Measurements from ENCODE around the gene ERICH3.

ERICH3 gene

DNA sequence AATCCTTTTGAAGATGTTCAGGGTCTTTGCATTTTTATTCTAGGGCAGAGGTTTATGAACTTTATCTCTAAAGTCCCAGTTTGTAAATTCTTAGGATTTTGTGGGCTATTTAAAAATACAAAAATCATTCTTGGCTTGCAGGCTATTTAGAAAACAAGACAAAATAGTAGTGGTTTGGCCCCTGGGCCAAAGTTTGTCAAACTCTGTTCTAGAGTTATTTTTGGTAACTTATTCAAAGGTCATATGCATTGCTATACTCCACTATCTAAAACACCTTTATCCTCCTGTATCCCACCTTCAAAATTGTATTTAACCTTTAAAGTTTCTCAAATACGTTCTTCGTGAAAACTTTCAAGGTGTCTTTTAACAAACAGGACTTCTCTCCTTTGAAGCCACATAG, 85.7 kb downstream of the ERICH3 start:
- no peak for DNase-seq (ENCODE audit: low read depth)

DNA sequence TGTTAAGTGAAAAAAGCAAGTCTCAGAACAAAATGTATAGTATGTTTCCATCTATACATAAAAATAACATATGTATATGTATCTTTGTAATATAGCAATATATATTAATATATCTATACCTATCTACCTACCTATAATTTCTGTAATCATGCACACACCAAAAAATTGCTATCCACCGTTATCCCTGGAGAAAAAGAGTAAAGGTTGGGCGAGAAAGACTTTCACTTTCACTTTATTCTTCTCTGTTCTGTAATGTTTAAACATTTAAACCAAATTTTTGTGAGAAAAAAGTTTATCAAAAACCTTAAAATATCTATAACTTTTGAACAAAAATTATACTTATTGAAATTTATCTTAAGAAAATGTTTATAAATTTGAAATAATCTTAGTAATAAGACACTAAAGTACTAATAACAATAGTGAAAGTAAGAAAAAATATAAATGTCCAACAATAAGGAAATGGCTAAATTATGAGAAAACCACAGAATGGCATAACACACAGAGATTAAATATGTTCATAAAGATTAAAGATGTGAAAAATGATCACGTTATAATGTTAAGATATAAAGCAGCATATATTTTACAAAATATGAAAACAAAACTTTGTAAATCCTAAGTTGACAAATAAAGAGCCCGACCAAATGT, 87.2 kb downstream of the ERICH3 start:
- DNase-seq (ENCODE audit: low read depth) = no peak

GRCh38 chr1:74584185-74584584, 89.4 kb downstream of the ERICH3 start:
- DNase-seq (ENCODE audit: low read depth) = no peak

DNA sequence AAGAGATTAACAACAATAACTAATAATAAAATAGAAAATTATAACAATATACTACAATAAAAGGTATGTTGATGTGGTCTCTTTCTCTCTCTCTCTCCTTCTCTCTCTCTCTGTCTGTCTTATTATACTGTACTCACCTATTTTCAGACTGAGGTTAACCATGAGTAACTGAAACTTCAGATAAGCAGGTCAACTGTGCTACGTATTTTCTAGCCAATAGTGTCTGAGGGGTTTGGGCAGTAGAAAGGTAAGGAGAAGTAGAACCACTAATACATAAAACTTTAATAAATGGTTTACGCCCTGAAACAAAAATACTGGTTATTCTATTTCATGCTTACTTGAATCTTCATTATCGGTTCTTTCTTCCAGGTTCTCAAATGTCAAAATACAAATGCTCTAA, 90.2 kb downstream of the ERICH3 start:
- DNase-seq (ENCODE audit: low read depth) = no peak

DNA sequence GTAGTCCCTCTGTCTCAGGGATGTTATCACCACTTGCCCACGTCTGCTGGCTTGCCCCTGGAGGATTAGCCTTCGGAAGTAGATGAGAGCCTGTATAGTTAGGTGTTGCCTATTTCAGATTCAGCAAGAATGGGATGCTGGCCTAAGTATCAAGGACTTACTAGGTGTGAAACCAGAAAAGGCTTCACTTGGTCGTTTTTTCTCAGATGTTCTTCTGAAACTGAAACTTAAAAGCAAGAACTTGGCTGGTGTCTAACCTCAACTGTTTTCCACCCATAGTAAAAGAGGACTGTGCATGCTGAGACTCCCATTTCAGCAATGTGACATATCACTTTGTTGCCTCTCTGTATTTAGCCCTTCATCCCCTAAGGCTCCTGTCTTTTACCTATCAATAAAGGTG, 94.2 kb downstream of the ERICH3 start:
- no peak for DNase-seq (ENCODE audit: low read depth)

GRCh38 chr1:74578101-74578500, 95.5 kb downstream of the ERICH3 start:
- DNase-seq (ENCODE audit: low read depth) = no peak

GRCh38 chr1:74571891-74572290, 101.7 kb downstream of the ERICH3 start:
- no peak for DNase-seq (ENCODE audit: low read depth)

- DNase-seq (ENCODE audit: low read depth) = no peak
Observed at GRCh38 chr1:74571493-74571800, 102.1 kb downstream of the ERICH3 start.

DNA sequence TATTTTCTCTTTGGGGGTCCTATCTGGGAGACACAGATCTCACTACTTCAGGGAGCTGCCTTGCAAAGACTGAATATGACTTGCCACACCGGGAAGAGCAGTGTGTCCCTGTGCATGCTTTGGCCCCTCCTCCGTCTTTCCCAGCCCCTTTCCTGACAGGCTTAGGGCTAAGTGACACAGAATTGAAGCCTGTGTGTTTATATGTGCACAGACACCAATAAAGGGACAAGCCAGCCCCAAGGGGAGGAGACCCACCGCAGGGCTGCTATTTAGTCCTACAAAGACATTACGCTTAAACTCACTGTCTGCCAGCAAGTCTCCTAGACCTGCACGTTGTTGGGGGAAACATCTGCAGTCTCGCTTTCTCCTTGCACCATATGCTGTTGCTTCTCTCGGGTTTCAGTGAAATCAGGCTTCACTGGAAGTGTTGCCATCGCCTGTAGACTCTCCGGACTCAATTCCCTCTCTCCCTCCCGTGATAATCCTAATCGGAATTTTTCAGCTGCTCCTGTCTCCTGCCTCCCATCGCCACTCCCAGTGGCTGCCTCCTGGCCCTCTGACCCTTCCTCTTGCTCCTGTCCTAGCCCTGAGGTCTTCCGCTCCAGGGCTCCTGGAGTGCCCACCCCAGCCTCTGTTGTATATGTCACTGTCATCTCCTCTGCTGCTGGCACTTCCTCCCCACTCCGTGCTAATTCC, 102.6 kb downstream of the ERICH3 start:
- DNase-seq (ENCODE audit: low read depth) = no peak

GRCh38 chr1:74549932-74550331, 123.7 kb downstream of the ERICH3 start:
- no peak for DNase-seq (ENCODE audit: low read depth)

DNA sequence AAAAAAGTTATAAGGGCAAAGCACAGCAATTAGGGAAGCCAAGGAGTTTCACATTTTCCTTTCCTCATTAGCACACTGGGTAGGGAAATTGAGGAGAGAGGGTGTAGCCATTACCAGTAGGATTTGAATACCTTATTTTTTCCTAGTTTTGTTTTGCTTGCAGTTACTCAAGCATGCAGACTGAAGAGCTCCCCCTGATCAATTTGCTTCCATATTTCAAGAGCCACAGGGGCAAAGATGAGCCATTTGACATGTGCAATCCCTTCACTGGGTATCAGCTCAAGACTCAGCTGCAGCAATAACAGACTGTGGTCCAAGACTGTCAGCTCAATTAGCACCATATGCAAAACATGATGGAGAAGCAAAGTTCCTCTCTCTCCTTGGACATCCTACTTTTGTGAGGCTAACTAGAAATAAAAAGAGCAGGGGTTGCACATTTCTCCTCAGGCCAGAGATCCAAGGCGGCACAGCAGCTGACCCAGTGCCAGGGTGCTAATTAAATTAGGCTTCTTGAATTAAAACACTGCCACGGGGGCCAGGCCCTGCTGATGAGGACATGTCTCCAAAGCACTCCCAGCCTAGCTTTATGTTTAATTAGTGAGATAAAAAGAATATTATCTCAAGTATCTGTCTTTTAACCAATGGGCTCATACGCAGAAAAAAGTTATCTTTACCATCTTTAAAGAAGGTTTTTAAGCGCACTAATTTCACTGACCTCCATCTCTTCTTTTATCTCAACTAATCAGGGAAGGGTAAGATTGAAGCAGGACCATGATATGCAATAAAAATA, 124.4 kb downstream of the ERICH3 start:
- DNase-seq (ENCODE audit: low read depth) = no peak

GRCh38 chr1:74545821-74546220, 127.8 kb downstream of the ERICH3 start:
- DNase-seq (ENCODE audit: low read depth) = no peak

GRCh38 chr1:74534241-74534640, 139.4 kb downstream of the ERICH3 start:
- peak; percentile 57 for DNase-seq (ENCODE audit: low read depth)

GRCh38 chr1:74531796-74532195, 141.8 kb downstream of the ERICH3 start:
- DNase-seq (ENCODE audit: low read depth) = no peak

GRCh38 chr1:74530892-74531291, 142.7 kb downstream of the ERICH3 start:
- DNase-seq (ENCODE audit: low read depth) = no peak

GRCh38 chr1:74528123-74528522, 145.5 kb downstream of the ERICH3 start:
- DNase-seq (ENCODE audit: low read depth) = no peak

- DNase-seq (ENCODE audit: low read depth) = no peak
Observed at GRCh38 chr1:74526708-74527107, 146.9 kb downstream of the ERICH3 start.

- no peak for DNase-seq (ENCODE audit: low read depth)
Observed at GRCh38 chr1:74523873-74524480, 149.6 kb downstream of the ERICH3 start.

DNA sequence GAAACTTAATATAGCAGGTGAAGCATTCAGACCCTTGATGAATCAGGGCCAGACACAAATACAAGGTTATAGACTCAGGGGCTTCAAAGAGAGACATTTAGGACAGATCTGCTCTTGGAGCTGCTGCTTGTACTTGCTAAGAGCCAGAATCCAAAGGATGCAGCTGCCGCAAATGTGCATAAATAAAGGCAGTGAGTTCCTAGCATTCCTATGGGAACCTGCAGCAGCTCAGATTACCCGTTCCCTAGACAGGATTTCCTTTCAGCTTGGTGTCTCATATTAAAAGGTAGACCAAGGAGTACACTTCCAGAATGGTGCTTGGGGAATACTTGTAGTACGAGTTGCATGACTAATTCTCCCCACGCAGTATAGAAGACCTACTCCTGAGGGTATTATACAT, 151.4 kb downstream of the ERICH3 start:
- no peak for DNase-seq (ENCODE audit: low read depth)

All from GM04503 (cell line).